22Rv1 (cell line): Measurements from ENCODE around the gene IL3.

Source experiments
- H3K27ac ChIP-seq: fragments of 450-650 bp; 2 replicates; pipeline ENCODE4 v1.5.1; 2017
- ZFX ChIP-seq: fragments of 450-650 bp; IDR thresholded peaks from 2 replicates; pipeline ENCODE4 v1.6.1; 2017; ENCODE audit warnings: antibody characterized with exemption, borderline replicate concordance
- TF ChIP-seq, protein P1 (sequence below): fragments of 450-650 bp; IDR thresholded peaks from 2 replicates; pipeline ENCODE4 v1.5.1; 2017; ENCODE audit warnings: mild to moderate bottlenecking

Gene IL3

DNA sequence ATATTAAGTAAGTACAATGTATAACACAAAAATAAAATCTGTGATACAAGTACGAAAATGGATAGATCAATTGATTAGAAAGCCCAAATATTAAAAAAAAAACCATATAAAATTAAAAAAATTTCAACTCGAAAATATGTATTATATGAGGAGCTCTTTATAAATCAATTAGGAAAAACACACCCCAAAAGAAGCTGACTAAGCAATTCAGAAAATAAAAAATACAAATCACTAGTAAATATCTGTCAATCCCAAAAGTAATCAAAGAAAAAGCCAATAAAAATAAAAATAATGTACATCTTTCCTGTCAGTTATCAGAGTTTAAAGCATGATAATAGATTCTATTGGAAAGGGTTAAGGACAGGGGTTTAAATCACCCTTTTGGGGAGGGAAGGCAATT lies 38.8 kb upstream of the IL3 start:
- TF ChIP-seq, protein P1, sequence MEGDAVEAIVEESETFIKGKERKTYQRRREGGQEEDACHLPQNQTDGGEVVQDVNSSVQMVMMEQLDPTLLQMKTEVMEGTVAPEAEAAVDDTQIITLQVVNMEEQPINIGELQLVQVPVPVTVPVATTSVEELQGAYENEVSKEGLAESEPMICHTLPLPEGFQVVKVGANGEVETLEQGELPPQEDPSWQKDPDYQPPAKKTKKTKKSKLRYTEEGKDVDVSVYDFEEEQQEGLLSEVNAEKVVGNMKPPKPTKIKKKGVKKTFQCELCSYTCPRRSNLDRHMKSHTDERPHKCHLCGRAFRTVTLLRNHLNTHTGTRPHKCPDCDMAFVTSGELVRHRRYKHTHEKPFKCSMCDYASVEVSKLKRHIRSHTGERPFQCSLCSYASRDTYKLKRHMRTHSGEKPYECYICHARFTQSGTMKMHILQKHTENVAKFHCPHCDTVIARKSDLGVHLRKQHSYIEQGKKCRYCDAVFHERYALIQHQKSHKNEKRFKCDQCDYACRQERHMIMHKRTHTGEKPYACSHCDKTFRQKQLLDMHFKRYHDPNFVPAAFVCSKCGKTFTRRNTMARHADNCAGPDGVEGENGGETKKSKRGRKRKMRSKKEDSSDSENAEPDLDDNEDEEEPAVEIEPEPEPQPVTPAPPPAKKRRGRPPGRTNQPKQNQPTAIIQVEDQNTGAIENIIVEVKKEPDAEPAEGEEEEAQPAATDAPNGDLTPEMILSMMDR = no peak
- no peak for TF ChIP-seq ZFX
- no peak overlapping the region for H3K27ac ChIP-seq

DNA sequence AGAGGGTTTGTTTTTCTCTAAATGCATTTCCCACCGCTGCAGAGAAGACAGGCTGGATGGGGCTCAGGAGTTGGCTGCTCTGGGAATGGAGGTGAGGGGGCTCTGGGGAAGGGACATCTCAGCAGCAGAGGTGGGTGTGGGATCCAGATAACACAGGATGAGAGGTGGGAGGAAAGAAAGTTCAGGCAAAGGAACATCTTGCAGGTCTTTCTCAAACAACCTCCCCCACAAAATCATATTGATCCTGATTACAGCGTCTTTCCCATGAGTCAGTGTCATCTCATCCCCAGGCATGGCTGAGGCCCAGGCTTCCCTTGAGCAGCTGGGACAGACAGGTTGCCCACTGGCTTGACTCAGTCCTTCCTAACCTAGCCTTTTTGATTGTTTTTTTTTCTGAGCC lies 37.7 kb upstream of the IL3 start:
- TF ChIP-seq, protein P1 = no peak
- no peak for TF ChIP-seq ZFX
- no peak overlapping the region for H3K27ac ChIP-seq

DNA sequence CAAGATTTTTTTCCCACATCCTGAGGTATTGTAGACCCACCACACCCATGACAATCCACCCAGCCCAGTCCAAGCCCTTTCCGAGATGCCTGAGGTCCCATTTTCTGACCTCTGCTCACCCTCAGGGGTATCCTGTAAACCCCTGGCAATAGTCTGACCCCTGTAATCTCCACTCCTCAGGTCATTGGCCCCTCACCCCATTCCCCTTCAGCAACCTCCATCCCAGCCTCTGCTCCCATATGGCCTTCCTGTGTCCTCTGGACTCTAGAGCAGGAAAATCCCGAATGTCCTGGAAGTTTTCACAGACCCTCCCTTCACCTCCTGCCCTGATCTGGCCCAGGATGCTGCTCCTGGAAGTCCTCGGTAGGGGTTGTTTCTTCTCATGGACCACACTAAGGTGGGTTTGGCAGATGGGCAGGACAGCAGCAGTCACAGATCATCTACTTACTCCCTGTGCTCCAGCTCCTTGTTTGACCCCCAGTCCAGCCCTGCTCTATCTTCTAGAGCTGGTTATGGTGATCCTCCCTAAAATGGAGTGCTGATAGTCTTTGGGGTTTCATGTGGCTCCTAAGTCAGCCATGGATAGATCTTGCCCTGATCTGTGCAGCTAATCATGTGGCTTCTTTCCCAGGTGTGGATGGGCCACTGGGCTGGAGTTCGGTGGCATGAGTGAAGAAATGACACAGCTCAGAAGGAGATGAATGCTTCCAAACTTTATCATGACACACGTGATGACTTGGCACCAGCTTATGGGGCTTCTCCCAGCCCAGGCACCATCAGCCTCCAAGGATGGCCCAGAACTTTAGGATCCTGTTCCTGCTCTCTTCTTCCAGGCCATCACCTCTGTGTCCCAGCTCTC lies 37.0 kb upstream of the IL3 start:
- TF ChIP-seq, protein P1 = no peak
- no peak for TF ChIP-seq ZFX
- H3K27ac ChIP-seq = no peak overlapping the region

DNA sequence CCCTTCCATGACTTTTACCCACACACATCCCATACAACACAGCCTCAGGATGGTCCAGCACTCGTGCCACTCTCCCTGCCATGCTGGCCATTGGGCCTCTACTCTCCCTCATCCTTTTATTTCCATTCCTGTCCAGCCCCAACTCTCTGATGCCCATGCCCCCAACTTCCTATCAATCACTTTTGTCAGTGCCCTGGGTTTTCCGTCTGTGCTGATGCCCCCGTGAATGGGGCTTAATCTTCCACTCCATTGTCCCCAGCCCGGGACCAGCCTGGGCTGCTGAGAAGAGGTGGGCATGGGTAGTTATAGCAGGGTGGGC lies 36.4 kb upstream of the IL3 start:
- no peak overlapping the region for H3K27ac ChIP-seq
- no peak for TF ChIP-seq ZFX
- TF ChIP-seq, protein P1 = no peak

DNA sequence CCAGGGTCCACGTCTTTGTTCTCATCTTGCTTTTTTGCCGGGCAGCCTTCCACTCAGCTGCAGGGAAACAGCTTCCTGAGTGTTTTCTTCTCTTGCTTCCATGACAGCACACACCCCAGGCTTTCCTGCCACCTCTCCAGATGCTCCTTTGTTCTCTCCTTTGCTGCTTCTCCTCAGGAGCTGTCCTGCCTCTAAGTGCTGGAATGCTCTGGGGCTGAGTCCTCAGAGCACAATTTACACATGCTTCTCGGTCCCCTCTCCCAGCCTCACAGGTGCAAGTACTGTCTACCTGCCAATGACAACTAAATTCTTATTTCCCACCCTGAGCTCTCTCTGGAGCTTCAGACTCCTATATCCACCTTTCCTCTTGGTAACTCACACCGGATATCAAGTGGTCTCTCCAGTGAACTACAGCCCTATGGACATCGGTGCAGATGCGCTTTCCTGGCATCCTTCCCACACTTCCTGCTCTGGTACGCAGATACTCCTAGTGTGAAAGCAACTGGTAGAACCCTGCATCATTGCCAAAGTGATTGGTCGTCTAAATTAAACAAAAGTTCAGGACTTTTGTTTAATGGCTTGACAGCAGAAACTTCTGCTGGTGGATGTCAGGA lies 35.6 kb upstream of the IL3 start:
- H3K27ac ChIP-seq = no peak overlapping the region
- TF ChIP-seq, protein P1 = no peak
- TF ChIP-seq ZFX = no peak

DNA sequence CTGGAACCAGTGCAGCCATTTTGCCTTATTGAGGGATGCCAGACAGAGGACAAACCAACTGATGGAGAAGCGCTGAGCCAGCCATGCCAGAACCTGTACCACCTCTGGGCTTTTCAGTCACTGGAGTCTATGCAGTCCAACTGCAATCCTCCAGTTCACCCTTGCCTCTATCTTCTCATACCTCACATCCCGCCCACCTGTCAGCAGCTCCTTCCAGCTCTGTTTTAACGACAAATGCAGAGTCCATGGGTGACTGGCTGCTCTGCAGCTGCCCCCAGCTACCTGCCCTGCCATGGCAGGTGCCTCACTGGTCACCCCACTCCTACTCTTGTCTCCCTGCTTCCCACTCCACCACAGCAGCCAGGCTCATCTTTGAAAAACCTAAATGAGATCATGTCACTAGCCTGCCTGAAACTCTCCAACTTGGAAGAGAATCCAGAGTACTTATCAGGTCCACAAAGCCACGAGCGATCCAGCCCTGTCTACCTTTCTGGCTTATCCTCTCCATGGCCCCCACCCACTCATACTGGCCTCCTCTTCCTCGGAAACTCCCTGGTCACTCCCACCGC lies 35.0 kb upstream of the IL3 start:
- H3K27ac ChIP-seq = no peak overlapping the region
- no peak for TF ChIP-seq ZFX
- TF ChIP-seq, protein P1 = no peak

DNA sequence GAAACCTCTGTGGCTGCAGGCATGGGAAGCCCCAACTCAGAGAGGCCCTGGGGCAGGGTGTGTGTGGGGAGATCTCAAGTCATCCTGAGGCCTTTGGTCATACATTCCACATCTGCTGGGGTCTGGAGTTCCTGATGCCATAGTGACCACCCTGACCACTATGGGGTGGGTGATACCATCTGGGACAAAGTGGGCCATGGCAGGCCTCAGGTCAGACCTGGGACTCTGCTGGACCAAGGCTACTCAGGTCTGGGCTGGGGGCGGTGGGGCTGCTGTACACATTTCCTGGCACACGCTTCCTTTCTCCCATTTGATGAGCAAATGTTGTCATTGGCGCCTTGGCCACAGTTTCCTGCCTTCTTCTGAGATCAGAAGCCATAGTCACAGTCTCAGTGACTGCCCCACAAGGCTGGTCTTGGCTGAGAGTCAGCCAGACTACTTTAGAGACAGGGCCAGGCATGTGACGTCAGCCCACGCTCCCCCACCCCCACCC lies 33.9 kb upstream of the IL3 start:
- no peak overlapping the region for H3K27ac ChIP-seq
- TF ChIP-seq, protein P1 = no peak
- no peak for TF ChIP-seq ZFX
